HG02870 (cell line): Measurements from ENCODE around the gene TOR4A.

ENCODE experiments used
- ATAC-seq: cut with Tn5 transposase; IDR thresholded peaks from one replicate; pipeline ENCODE4 v1.9.1; 2021; ENCODE audit warnings: mild to moderate bottlenecking, moderate library complexity; ENCODE audit not compliant: unreplicated experiment

TOR4A gene

DNA sequence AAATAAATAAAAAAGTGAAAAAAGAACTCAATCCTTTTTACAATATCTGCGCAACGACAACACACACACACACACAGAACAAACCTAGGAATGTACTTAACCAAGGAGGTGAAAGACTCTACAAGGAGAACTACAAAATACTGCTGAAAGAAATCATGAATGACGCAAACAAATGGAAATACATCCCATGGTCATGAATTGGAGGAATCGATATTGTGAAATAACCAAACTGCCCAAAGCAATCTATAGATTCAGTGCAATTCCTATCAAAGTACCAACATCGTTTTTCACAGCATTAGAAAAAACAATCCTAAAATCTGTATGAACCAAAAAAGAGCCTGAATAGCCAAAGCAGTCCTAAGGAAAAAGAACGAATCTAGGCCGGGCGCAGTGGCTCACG, 54.4 kb downstream of the TOR4A start:
- ATAC-seq = no peak
